Measurements from ENCODE around the gene FEN1.

FEN1 gene

GRCh38 chr11:61838501-61838900, 45.8 kb downstream of the FEN1 start:
- in situ Hi-C loops (cut with MboI; ENCODE audit: low sequenced_read_pairs), result no loop called here

DNA sequence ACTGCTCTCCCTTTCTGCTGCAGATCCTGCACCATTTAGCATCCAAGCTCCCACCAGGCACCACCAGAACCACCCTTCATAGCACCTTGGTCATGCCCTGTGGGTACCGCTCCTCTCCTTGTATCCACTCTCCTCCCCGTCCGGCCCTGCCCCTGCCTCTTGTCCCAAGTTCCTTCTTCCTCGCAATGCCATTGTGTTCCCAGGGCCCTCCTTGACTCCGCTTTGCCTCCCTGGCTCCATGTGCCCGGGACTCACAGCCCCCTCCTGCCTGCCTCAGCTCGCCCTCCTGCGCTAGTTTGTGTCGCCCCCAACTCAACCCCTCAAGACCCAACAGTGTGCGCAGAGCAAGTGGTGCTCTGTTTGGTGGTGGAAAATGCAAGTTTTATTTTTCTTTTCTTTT, 46.2 kb downstream of the FEN1 start:
- in situ Hi-C loops (cut with MboI; ENCODE audit: low sequenced_read_pairs), result no loop called here

GRCh38 chr11:61839742-61840141, 47.0 kb downstream of the FEN1 start:
- in situ Hi-C loops (cut with MboI; ENCODE audit: low sequenced_read_pairs), result no loop called here

DNA sequence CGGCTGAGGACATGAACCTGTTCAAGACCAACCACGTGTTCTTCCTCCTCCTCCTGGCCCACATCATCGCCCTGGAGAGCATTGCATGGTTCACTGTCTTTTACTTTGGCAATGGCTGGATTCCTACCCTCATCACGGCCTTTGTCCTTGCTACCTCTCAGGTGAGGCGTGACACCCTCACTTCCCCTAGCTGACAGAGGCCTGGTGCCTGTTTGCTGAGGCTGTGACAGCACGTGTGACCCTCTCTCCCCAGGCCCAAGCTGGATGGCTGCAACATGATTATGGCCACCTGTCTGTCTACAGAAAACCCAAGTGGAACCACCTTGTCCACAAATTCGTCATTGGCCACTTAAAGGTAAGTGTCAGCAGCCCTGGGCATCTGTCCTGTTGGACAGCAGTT, 47.7 kb downstream of the FEN1 start:
- in situ Hi-C loops (cut with MboI; ENCODE audit: low sequenced_read_pairs), result no loop called here

DNA sequence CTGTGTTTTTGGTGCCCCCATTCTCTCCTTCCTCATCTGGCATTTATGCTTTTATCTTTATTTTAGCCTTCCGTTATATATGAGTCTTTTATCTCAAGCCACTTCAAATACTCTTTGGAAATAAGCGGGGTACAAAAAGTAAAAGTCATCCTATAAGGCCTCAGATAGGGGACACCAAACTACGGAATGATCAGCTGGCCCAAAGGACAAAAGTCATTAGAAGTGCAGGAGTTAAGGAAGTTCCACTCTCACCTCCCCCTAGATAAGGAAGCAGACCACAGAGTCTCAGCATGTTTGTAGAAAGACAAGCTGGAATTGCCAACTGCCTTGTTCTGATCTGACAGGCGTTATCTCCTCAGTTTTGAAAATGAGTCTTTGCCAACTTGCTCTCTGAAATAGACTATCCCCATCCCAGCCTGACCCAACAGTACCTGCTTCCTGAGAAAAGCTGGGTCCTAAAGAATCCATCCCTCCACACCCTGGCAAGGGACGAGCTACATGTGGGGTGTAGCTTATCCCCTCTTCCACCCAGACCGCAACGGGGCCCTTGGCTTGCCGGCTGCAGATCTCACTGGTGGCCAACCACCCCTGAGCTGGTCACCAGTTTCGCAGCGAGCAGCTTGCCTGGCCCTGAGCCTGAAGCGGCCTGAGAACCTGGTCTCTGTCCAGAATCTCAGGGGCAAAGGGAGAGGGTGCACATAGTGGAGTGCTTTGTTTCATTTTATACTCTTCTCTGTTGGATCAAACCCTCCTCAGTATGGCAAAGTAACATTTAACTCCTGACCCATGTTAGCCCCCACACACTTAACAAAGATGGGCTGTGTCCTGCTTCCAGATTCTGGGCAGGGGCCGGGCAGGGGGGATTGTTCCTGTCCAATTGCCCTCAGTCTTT, 49.2 kb downstream of the FEN1 start:
- in situ Hi-C loops (cut with MboI; ENCODE audit: low sequenced_read_pairs), result no loop called here

GRCh38 chr11:61842528-61842820, 49.8 kb downstream of the FEN1 start:
- in situ Hi-C loops (cut with MboI; ENCODE audit: low sequenced_read_pairs), result no loop called here

DNA sequence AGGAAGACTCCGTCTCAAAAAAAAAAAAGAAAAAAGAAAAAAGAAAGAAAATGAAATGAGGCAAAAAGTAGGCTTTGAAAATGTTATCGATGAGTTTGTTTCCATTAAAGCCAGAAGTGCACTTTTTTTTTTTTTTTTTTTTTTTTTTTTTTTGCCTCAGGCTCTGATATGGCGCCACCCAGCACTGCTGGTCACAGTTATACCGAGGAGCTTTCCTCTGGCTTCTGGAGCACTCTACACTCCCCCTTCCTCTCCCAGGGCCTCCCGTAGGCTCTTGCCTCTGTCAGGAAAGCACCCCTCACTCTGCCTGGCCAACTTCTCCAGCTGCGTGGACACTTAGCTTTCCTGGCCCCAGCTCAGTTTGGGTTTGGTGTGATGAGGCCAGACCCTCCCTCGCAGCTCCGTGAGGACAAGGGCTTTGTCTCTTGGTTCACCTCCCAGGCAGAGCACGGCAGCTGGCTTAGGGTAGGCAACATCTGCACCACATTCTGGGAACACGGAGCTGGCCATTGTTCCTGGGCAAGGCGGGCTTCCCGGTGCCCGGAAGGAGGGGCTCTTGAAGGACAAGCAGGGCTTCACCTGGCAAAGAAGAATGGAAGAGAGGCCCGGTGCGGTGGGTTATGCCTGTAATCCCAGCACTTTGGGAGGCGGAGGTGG, 52.3 kb downstream of the FEN1 start:
- in situ Hi-C loops (cut with MboI; ENCODE audit: low sequenced_read_pairs), result no loop called here

GRCh38 chr11:61846362-61847020, 53.8 kb downstream of the FEN1 start:
- in situ Hi-C loops (cut with MboI; ENCODE audit: low sequenced_read_pairs), result no loop called here

Measured in HL-60/S4 treated with retinoic acid at 250 ng/mL for 4 days and 3 days (cell line).